Measurements from ENCODE around the gene RAB9B. TPM values are rescaled to one million over a fixed set of nuclear protein-coding genes. Genes with fewer than 3 reads are reported as not detected.
A peak's percentile ranks its signal among the peaks of the same experiment; 100 is the strongest.

The RAB9B gene
- polyA plus RNA-seq, 1 of the 3 experiments (the other 2 are of a cell fraction), result 0.64 TPM

GRCh38 chrX:103791826-103792485 is 40.1 kb downstream of the RAB9B start:
- Histone ChIP-seq H3K27me3 (ENCODE audit: insufficient read depth) (no peaks in the 10 kb centered on the region), H3K79me2 (ENCODE audit: insufficient read depth) (no peaks in the 10 kb centered on the region), H3K4me2 (no peak overlapping the region), H3F3A (replicated peaks; ENCODE audit: insufficient read depth) (peaks cover 4% of the 10 kb centered on the region), H3K36me3 (replicated peaks in 1 of 2; ENCODE audit: control insufficient read depth in 1 of 2, insufficient read depth in 2 of 2, low read length in 1 of 2) (no peaks in the 10 kb centered on the region), H3K4me1 (ENCODE audit: control insufficient read depth in 1 of 2, insufficient read depth in 2 of 2, low read depth in 1 of 2, low read length in 1 of 2) (peaks cover 0 to 6% of the 10 kb centered on the region in 2 experiments; a peak in 2 of 4 replicates), H3K9ac (no peak overlapping the region), H3K9me3 (no peaks in the 10 kb centered on the region), H3K27ac (ENCODE audit: low read depth in 2 of 2, low read length in 1 of 2) (peak overlapping the region; percentile 50 to 70; a peak in 3 of 4 replicates), H4K20me1 (ENCODE audit: insufficient read depth) (no peaks in the 10 kb centered on the region), H3K9me2 (no peaks in the 10 kb centered on the region), H2AFZ (ENCODE audit: low read depth) (no peak overlapping the region), H3K4me3 (ENCODE audit: low read depth in 2 of 2, low read length in 1 of 2) (no peak overlapping the region)
- no peak for DNase-seq
- ChIA-PET POLR2A (no interaction called here), CTCF (interaction anchor here (2.0 kb wide), 1 partner anchor 18 kb away, joined by 8 read pairs; no protein-coding TSS in a partner anchor)
- peak; percentile 65 for TF ChIP-seq JUND (IDR thresholded peaks at IDR 0.05)
- TF ChIP-seq TEAD4 (IDR thresholded peaks at IDR 0.05; ENCODE audit: borderline replicate concordance, insufficient read depth), result 0 out of 2 replicates have a peak, but pooled peaks have one; percentile 22
- peak; percentile 31; the same call in 1 of the 2 replicates for TF ChIP-seq RXRA (IDR thresholded peaks at IDR 0.05; ENCODE audit: borderline replicate concordance, low read depth)
- 0 out of 2 replicates have a peak, but pooled peaks have one; percentile 37 for TF ChIP-seq PBX3 (IDR thresholded peaks at IDR 0.05)
- no peak for TF ChIP-seq MAX (IDR thresholded peaks at IDR 0.05; ENCODE audit: low read depth)
- peak in 1 of 2 experiments; percentile 40; a peak in 1 of 4 replicates for TF ChIP-seq EP300 (IDR thresholded peaks at IDR 0.05; ENCODE audit: borderline replicate concordance in 1 of 2, low read depth in 1 of 2, low read length in 1 of 2)
- peak; percentile 39; the same call in 1 of the 2 replicates for TF ChIP-seq FOSL2 (IDR thresholded peaks at IDR 0.05; ENCODE audit: borderline replicate concordance, low read depth)
- TF ChIP-seq NFIC (IDR thresholded peaks at IDR 0.05; ENCODE audit: borderline replicate concordance), result peak; percentile 71; the same call in 1 of the 2 replicates
- TF ChIP-seq NRF1 (IDR thresholded peaks at IDR 0.05; ENCODE audit: low read depth, low read length), result no peak
- TF ChIP-seq TCF12 (IDR thresholded peaks at IDR 0.05), result peak; percentile 63
- WGBS (ENCODE audit: low lambda C conversion rate), result 3% methylated on average over 2 of the region's 2 CpGs

GRCh38 chrX:103791228-103791627 is 40.8 kb downstream of the RAB9B start:
- POLR2A ChIA-PET, result no interaction called here
- no peak for TF ChIP-seq IRF3 (IDR thresholded peaks at IDR 0.05; ENCODE audit: low read depth, low read length)
- no peak for TF ChIP-seq SMC3 (IDR thresholded peaks at IDR 0.05; ENCODE audit: low read depth, low read length)
- no peak for TF ChIP-seq ELF1 (IDR thresholded peaks at IDR 0.05)
- no peak for TF ChIP-seq POLR2AphosphoS5 (IDR thresholded peaks at IDR 0.05; ENCODE audit: low read depth, low read length)
- TF ChIP-seq USF1 (IDR thresholded peaks at IDR 0.05; ENCODE audit: borderline replicate concordance, low read depth), result no peak
- no peak for TF ChIP-seq MXI1 (IDR thresholded peaks at IDR 0.05; ENCODE audit: low read depth, low read length)
- TF ChIP-seq TAF1 (IDR thresholded peaks at IDR 0.05; ENCODE audit: borderline replicate concordance, low read depth, low read length), result no peak
- no peak for TF ChIP-seq JUND (IDR thresholded peaks at IDR 0.05)
- TF ChIP-seq TEAD4 (IDR thresholded peaks at IDR 0.05; ENCODE audit: borderline replicate concordance, insufficient read depth), result no peak
- no peak for TF ChIP-seq FOSL2 (IDR thresholded peaks at IDR 0.05; ENCODE audit: borderline replicate concordance, low read depth)
- H3K36me3 ChIP-seq (replicated peaks in 1 of 2; ENCODE audit: control insufficient read depth in 1 of 2, insufficient read depth in 2 of 2, low read length in 1 of 2), result no peaks in the 10 kb centered on the region
- peaks cover 0 to 6% of the 10 kb centered on the region in 2 experiments; a peak in 2 of 4 replicates for H3K4me1 ChIP-seq (ENCODE audit: control insufficient read depth in 1 of 2, insufficient read depth in 2 of 2, low read depth in 1 of 2, low read length in 1 of 2)
- H3K27me3 ChIP-seq (ENCODE audit: insufficient read depth), result no peaks in the 10 kb centered on the region
- H3K79me2 ChIP-seq (ENCODE audit: insufficient read depth), result no peaks in the 10 kb centered on the region
- no peaks in the 10 kb centered on the region for H3K9me2 ChIP-seq
- no peaks in the 10 kb centered on the region for H4K20me1 ChIP-seq (ENCODE audit: insufficient read depth)
- CTCF ChIA-PET, result interaction anchor here (2.0 kb wide), 1 partner anchor 18 kb away, joined by 8 read pairs; no protein-coding TSS in a partner anchor
- H3F3A ChIP-seq (replicated peaks; ENCODE audit: insufficient read depth), result peaks cover 4% of the 10 kb centered on the region
- H3K4me3 ChIP-seq (ENCODE audit: low read depth in 2 of 2, low read length in 1 of 2), result no peak overlapping the region
- 47% methylated on average over 4 of the region's 4 CpGs for WGBS (ENCODE audit: low lambda C conversion rate)
- H3K27ac ChIP-seq (ENCODE audit: low read depth in 2 of 2, low read length in 1 of 2), result peak overlapping the region; percentile 50 to 70; a peak in 3 of 4 replicates
- no peak overlapping the region for H2AFZ ChIP-seq (ENCODE audit: low read depth)
- no peaks in the 10 kb centered on the region for H3K9me3 ChIP-seq
- no peak for DNase-seq
- 0 out of 2 replicates have a peak overlapping the region, but pooled peaks have one; percentile 17 for H3K4me2 ChIP-seq
- no peak overlapping the region for H3K9ac ChIP-seq
